Endothelial cell of umbilical vein (primary cell): ENCODE results near the gene LCN12. TPM values are rescaled to one million over a fixed set of nuclear protein-coding genes. Genes with fewer than 3 reads are reported as not detected.

Experiments
- BruUV-seq: library from RNA; stranded (reverse); fragments of 400-500 nt; replicated peaks from 2 replicates; lab custom pipeline; 2021; lab: Mats Ljungman, UMichigan
- CTCF ChIA-PET: fragments of 300-600, 350-600 bp; sonication (Branson Sonifier 250); formaldehyde crosslinking; loops from one replicate; lab custom pipeline; 2021; ENCODE audit warnings: antibody characterized with exemption, inconsistent platforms; lab: Charles Lee
- POLR2A ChIA-PET: fragments of 300-600, 350-600 bp; sonication (Branson Sonifier 250); formaldehyde crosslinking; loops from one replicate; lab custom pipeline; 2021; ENCODE audit warnings: antibody characterized with exemption, inconsistent platforms; lab: Charles Lee
- DNase-seq: peaks from one replicate; pipeline ENCODE4 v3.0.0-alpha.2; 2011; ENCODE audit warnings: low read depth, low spot score
- FAIRE-seq: peaks from 2 replicates; lab custom pipeline; 2011; peaks lifted over from hg19 to GRCh38; lab: Jason Lieb, UNC
- H2AFZ ChIP-seq: 2 replicates; pipeline ENCODE4 v1.6.0; 2012; ENCODE audit warnings: low read depth, low read length, control low read depth, inconsistent platforms
- H3K27ac ChIP-seq: 2 replicates; pipeline ENCODE4 v1.5.1; 2011; ENCODE audit warnings: low read depth, mild to moderate bottlenecking, control low read depth, low read length, moderate library complexity; ENCODE audit not compliant: insufficient read depth
- H3K27me3 ChIP-seq, 2 experiments: 2 replicates each; pipeline versions ENCODE4 v1.6.0 to v1.6.1; 2011; ENCODE audit warnings: low read length in 2 of 2, mixed read lengths in 1 of 2; ENCODE audit not compliant: control insufficient read depth in 2 of 2, insufficient read depth in 2 of 2
- H3K36me3 ChIP-seq, 2 experiments: 2 replicates in 1 of 2; 3 replicates in 1 of 2; pipeline ENCODE4 v1.5.1; 2011; ENCODE audit warnings: low read length in 2 of 2, mild to moderate bottlenecking in 1 of 2, moderate library complexity in 1 of 2; ENCODE audit not compliant: control insufficient read depth in 2 of 2, insufficient read depth in 2 of 2; ENCODE audit errors: extremely low read depth in 1 of 2
- H3K4me1 ChIP-seq: 3 replicates; pipeline ENCODE4 v1.5.1; 2011; ENCODE audit warnings: mild to moderate bottlenecking, low read length; ENCODE audit not compliant: control insufficient read depth, insufficient read depth; ENCODE audit errors: extremely low read depth
- H3K4me2 ChIP-seq: 2 replicates; pipeline ENCODE4 v1.6.1; 2011; ENCODE audit warnings: low read length, control low read depth, mixed read lengths; ENCODE audit not compliant: insufficient read depth
- H3K4me3 ChIP-seq, 3 experiments: fragments of 200-600 bp in 1 of 3; sonication (generic), shearing (Covaris generic) in 1 of 3; replicated peaks in 1 of 3; 2 replicates each; pipeline ENCODE4 v1.5.1; 2011 to 2016; ENCODE audit warnings: control low read depth in 3 of 3, low read length in 3 of 3, mild to moderate bottlenecking in 2 of 3, inconsistent platforms in 1 of 3, low read depth in 1 of 3, moderate library complexity in 1 of 3; ENCODE audit not compliant: insufficient read depth in 1 of 3
- H3K79me2 ChIP-seq: 2 replicates; pipeline ENCODE4 v1.6.0; 2012; ENCODE audit warnings: low read length, inconsistent platforms; ENCODE audit not compliant: control insufficient read depth, insufficient read depth
- H3K9ac ChIP-seq: replicated peaks from 2 replicates; pipeline ENCODE3; 2011; ENCODE audit warnings: low read length, control low read depth; ENCODE audit not compliant: insufficient read depth; ENCODE audit errors: extremely low read depth
- H3K9me1 ChIP-seq: replicated peaks from 3 replicates; pipeline ENCODE4 v1.6.0; 2011; ENCODE audit warnings: mild to moderate bottlenecking, low read length; ENCODE audit not compliant: control insufficient read depth, insufficient read depth; ENCODE audit errors: extremely low read depth
- H3K9me3 ChIP-seq: replicated peaks from 2 replicates; pipeline ENCODE4 v1.5.1; 2012; ENCODE audit warnings: low read length, inconsistent platforms; ENCODE audit not compliant: control insufficient read depth, insufficient read depth
- H4K20me1 ChIP-seq: replicated peaks from 2 replicates; pipeline ENCODE3; 2011; ENCODE audit warnings: mild to moderate bottlenecking, low read length; ENCODE audit not compliant: control insufficient read depth, insufficient read depth; ENCODE audit errors: extremely low read depth
- EZH2 ChIP-seq: IDR thresholded peaks from 2 replicates; pipeline ENCODE4 v1.6.1; 2012; ENCODE audit warnings: borderline replicate concordance, low read depth, mild to moderate bottlenecking, moderate library complexity, low read length, inconsistent platforms; ENCODE audit not compliant: severe bottlenecking
- FOS ChIP-seq: IDR thresholded peaks from 2 replicates; pipeline ENCODE4 v1.6.1; 2011; ENCODE audit warnings: mild to moderate bottlenecking, low read length, moderate library complexity, borderline replicate concordance; ENCODE audit not compliant: insufficient read depth
- GATA2 ChIP-seq: IDR thresholded peaks from 2 replicates; pipeline ENCODE4 v1.7.0; 2011; ENCODE audit warnings: low read depth, mild to moderate bottlenecking, moderate library complexity, mixed read lengths, low read length; ENCODE audit not compliant: insufficient read length, insufficient read depth
- JUN ChIP-seq: IDR thresholded peaks from 2 replicates; pipeline ENCODE4 v1.6.1; 2011; ENCODE audit warnings: borderline replicate concordance, low read depth; ENCODE audit not compliant: insufficient read length, insufficient read depth
- MYC ChIP-seq: IDR thresholded peaks from one replicate; pipeline ENCODE4 v1.6.1; 2011; ENCODE audit warnings: mild to moderate bottlenecking, low read depth, low read length
- POLR2A ChIP-seq: IDR thresholded peaks from 2 replicates; pipeline ENCODE4 v1.6.1; 2012; ENCODE audit warnings: low read depth, mild to moderate bottlenecking, control low read depth, low read length
- POLR2AphosphoS5 ChIP-seq: IDR thresholded peaks from 2 replicates; pipeline ENCODE4 v1.6.1; 2012; ENCODE audit warnings: low read depth, mild to moderate bottlenecking, control low read depth, low read length, moderate library complexity; ENCODE audit not compliant: insufficient read depth
- dilution Hi-C: fragments of 300-500 bp; cut with MboI; formaldehyde crosslinking; loops from one replicate; pipeline ENCODE4 v1.15.0; 2019; ENCODE audit warnings: low sequenced_read_pairs; ENCODE audit not compliant: extremely low pct_ligation_motif_present
- intact Hi-C: fragments of 100-400 bp; cut with micrococcal nuclease; formaldehyde crosslinking; loops from one replicate; pipeline ENCODE4 v1.10.0; 2022
- polyA plus RNA-seq, 4 experiments: library from polyadenylated mRNA; depleted of rRNA in 3 of 4; stranded (reverse) in 3 of 4; unstranded in 1 of 4; fragments of >200 nt; gene quantifications; 2 replicates each; pipeline versions ENCODE4 v1.2.1 to v1.2.3, GENCODE V29; 2011 to 2012; ENCODE audit warnings: missing spikeins in 1 of 4
- total RNA-seq: library from RNA; stranded (reverse); gene quantifications from 2 replicates; pipeline ENCODE4 v1.2.3, GENCODE V29; 2021
- TF ChIP-seq, protein P1 (sequence below), 2 donors: IDR thresholded peaks; 1 replicate in 1 of 2; 2 replicates in 1 of 2; pipeline ENCODE4 v1.5.1; 2011; ENCODE audit warnings: low read length in 2 of 2, mild to moderate bottlenecking in 2 of 2, moderate library complexity in 2 of 2, control low read depth in 1 of 2, inconsistent platforms in 1 of 2, low read depth in 1 of 2; ENCODE audit not compliant: insufficient read depth in 1 of 2; ENCODE audit errors: extremely low read depth in 1 of 2
- TF ChIP-seq, protein P2 (sequence below): IDR thresholded peaks from 2 replicates; pipeline ENCODE4 v1.6.1; 2011; ENCODE audit not compliant: insufficient read depth, insufficient read length

The LCN12 gene
- total and polyA plus RNA-seq, 2 donors (not counting 3 experiments of a cell fraction or from before 2014, with no cell fraction given): 0.35 to 0.52 TPM

DNA sequence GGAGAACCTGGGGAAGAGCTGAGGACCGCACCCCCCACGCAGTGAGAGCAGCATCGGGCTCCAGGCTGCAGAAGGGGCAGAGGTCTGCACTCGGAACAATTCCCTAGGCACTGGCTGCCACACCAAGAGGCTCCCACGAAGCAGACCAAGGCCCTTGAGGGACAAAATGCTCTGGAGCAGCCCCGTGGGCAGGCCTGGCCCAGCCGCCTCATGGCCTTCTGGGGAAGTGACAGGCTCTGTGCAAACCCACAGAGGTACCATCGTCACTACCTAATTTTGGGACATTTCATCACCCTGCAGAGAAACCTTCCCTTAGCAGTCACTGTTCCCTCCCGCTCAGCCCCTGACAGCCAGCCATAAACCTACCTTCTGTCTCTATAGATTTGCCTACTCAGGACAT, 23.5 kb upstream of the LCN12 start:
- Histone ChIP-seq H3K4me3 (no peak overlapping the region), H3K9me1 (no peaks in the 10 kb centered on the region), H3K4me2 (no peak overlapping the region), H3K27ac (no peak overlapping the region), H2AFZ (no peak overlapping the region), H3K9me3 (no peaks in the 10 kb centered on the region), H3K27me3 (no peaks in the 10 kb centered on the region), H4K20me1 (no peaks in the 10 kb centered on the region), H3K4me1 (peaks cover 12% of the 10 kb centered on the region), H3K9ac (no peak overlapping the region), H3K36me3 (peaks cover 0 to 10% of the 10 kb centered on the region in 2 experiments), H3K79me2 (no peaks in the 10 kb centered on the region)
- CTCF ChIA-PET: interaction anchor here (0.6 kb wide), 1 partner anchor 308 kb away, joined by 3 read pairs; no protein-coding TSS in a partner anchor
- BruUV-seq: no TSS peak
- POLR2A ChIA-PET: interaction anchor here (0.6 kb wide), 1 partner anchor 106 kb away, joined by 3 read pairs; no protein-coding TSS in a partner anchor
- TF ChIP-seq JUN (no peak), EZH2 (no peak), POLR2AphosphoS5 (no peak), FOS (no peak), POLR2A (no peak), GATA2 (no peak), MYC (no peak)
- TF ChIP-seq, protein P1, sequence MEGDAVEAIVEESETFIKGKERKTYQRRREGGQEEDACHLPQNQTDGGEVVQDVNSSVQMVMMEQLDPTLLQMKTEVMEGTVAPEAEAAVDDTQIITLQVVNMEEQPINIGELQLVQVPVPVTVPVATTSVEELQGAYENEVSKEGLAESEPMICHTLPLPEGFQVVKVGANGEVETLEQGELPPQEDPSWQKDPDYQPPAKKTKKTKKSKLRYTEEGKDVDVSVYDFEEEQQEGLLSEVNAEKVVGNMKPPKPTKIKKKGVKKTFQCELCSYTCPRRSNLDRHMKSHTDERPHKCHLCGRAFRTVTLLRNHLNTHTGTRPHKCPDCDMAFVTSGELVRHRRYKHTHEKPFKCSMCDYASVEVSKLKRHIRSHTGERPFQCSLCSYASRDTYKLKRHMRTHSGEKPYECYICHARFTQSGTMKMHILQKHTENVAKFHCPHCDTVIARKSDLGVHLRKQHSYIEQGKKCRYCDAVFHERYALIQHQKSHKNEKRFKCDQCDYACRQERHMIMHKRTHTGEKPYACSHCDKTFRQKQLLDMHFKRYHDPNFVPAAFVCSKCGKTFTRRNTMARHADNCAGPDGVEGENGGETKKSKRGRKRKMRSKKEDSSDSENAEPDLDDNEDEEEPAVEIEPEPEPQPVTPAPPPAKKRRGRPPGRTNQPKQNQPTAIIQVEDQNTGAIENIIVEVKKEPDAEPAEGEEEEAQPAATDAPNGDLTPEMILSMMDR (IDR thresholded peaks at IDR 0.05; ENCODE audit: extremely low read depth in 1 of 2, insufficient read depth in 1 of 2, low read depth in 1 of 2, low read length in 2 of 2): no peak
- TF ChIP-seq, protein P2, sequence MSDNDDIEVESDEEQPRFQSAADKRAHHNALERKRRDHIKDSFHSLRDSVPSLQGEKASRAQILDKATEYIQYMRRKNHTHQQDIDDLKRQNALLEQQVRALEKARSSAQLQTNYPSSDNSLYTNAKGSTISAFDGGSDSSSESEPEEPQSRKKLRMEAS: no peak
- intact Hi-C loops (no loop called here), dilution Hi-C loops (loop anchor here (25.0 kb wide), 1 partner anchor 116 kb away; the partner anchor contains the start of gene RABL6)
- FAIRE-seq: no peak
- DNase-seq: no peak
